ENCODE measurements around the gene PCLO.

GRCh38 chr7:82897500-82897899 is 265.2 kb downstream of the PCLO start:
- no peak for TF ChIP-seq POLR2AphosphoS5 (IDR thresholded peaks at IDR 0.05; ENCODE audit: low read depth, low read length)
- no peak for TF ChIP-seq POLR2A (IDR thresholded peaks at IDR 0.05; ENCODE audit: low read depth, low read length)
